Caco-2 (cell line): ENCODE data around the gene ELMOD1. TPM values are rescaled to one million over a fixed set of nuclear protein-coding genes. Genes with fewer than 3 reads are reported as not detected.

Experiments
- BruUV-seq: library from RNA; stranded (reverse); fragments of 400-500 nt; replicated peaks from 2 replicates; lab custom pipeline; 2021; lab: Mats Ljungman, UMichigan
- CTCF ChIA-PET: fragments of 300-600 bp; sonication (Branson Sonifier 250); formaldehyde crosslinking; loops from one replicate; lab custom pipeline; 2022; ENCODE audit warnings: antibody characterized with exemption; lab: Charles Lee
- POLR2A ChIA-PET: fragments of 300-600 bp; sonication (Branson Sonifier 250); formaldehyde crosslinking; loops from one replicate; lab custom pipeline; 2022; ENCODE audit warnings: antibody characterized with exemption; lab: Charles Lee
- DNase-seq, 2 experiments: peaks; one replicate each; pipeline versions ENCODE4 v3.0.0 to v3.0.0-alpha.2; 2020 to 2022
- H3K27me3 ChIP-seq: replicated peaks from 2 replicates; pipeline ENCODE4 v1.6.0; 2011; ENCODE audit warnings: low read length; ENCODE audit not compliant: control insufficient read depth, insufficient read depth
- H3K36me3 ChIP-seq: 2 replicates; pipeline ENCODE4 v1.5.1; 2011; ENCODE audit warnings: low read length; ENCODE audit not compliant: control insufficient read depth, insufficient read depth
- H3K4me1 ChIP-seq: fragments of 250-450 bp; sonication (Bioruptor Pico); 2 replicates; pipeline ENCODE4 v1.5.1; 2020; ENCODE audit warnings: mild to moderate bottlenecking
- H3K4me3 ChIP-seq: 2 replicates; pipeline ENCODE4 v1.5.1; 2011; ENCODE audit warnings: low read depth, mild to moderate bottlenecking, control low read depth, low read length
- H3K9me3 ChIP-seq: fragments of 250-450 bp; sonication (Bioruptor Pico); 2 replicates; pipeline ENCODE4 v1.5.1; 2020; ENCODE audit warnings: mild to moderate bottlenecking, moderate library complexity
- H3K27ac Mint-ChIP-seq: one replicate; pipeline ENCODE4 v1.8.0; 2022; ENCODE audit warnings: mixed read lengths; ENCODE audit not compliant: unreplicated experiment
- H3K27me3 Mint-ChIP-seq: one replicate; pipeline ENCODE4 v1.8.0; 2022; ENCODE audit warnings: mixed read lengths; ENCODE audit not compliant: insufficient read depth, unreplicated experiment
- H3K36me3 Mint-ChIP-seq: one replicate; pipeline ENCODE4 v1.8.0; 2022; ENCODE audit warnings: mild to moderate bottlenecking, mixed read lengths; ENCODE audit not compliant: insufficient read depth, unreplicated experiment
- H3K4me1 Mint-ChIP-seq: one replicate; pipeline ENCODE4 v1.8.0; 2022; ENCODE audit warnings: low read depth, mixed read lengths; ENCODE audit not compliant: unreplicated experiment
- H3K4me3 Mint-ChIP-seq: one replicate; pipeline ENCODE4 v1.8.0; 2022; ENCODE audit warnings: mild to moderate bottlenecking, moderate library complexity, mixed read lengths; ENCODE audit not compliant: unreplicated experiment
- H3K9me3 Mint-ChIP-seq: one replicate; pipeline ENCODE4 v1.8.0; 2022; ENCODE audit warnings: mixed read lengths; ENCODE audit not compliant: unreplicated experiment
- CTCF ChIP-seq, 2 experiments: fragments of 200-600 bp in 1 of 2; IDR thresholded peaks; 1 replicate in 1 of 2; 2 replicates in 1 of 2; pipeline versions ENCODE4 v1.5.1 to v1.8.0; 2011 to 2022; ENCODE audit warnings: antibody characterized with exemption in 1 of 2, control low read depth in 1 of 2, inconsistent platforms in 1 of 2, low read depth in 1 of 2, low read length in 1 of 2, mild to moderate bottlenecking in 1 of 2, moderate library complexity in 1 of 2; ENCODE audit not compliant: insufficient read depth in 1 of 2, severe bottlenecking in 1 of 2, unreplicated experiment in 1 of 2
- intact Hi-C: fragments of 100-400 bp; cut with micrococcal nuclease; formaldehyde crosslinking; loops from one replicate; pipeline ENCODE4 v1.10.0; 2022; ENCODE audit not compliant: unreplicated experiment
- total RNA-seq: library from RNA; stranded (reverse); gene quantifications from 2 replicates; pipeline ENCODE4 v1.2.3, GENCODE V29; 2022

ELMOD1 gene
- total RNA-seq, 1 experiment from 2014 or later = not detected

GRCh38 chr11:107666911-107667613 is 76.1 kb downstream of the ELMOD1 start:
- DNase-seq = no peak
- H3K9me3 ChIP-seq = no peaks in the 10 kb centered on the region
- no peaks in the 10 kb centered on the region for H3K9me3 Mint-ChIP-seq
- H3K27me3 Mint-ChIP-seq = peaks cover 22% of the 10 kb centered on the region
- H3K4me1 Mint-ChIP-seq = no peaks in the 10 kb centered on the region
- intact Hi-C loops = no loop called here
- H3K27me3 ChIP-seq = no peaks in the 10 kb centered on the region; the same call in 1 of the 2 replicates
- no peak overlapping the region for H3K4me3 Mint-ChIP-seq
- H3K36me3 Mint-ChIP-seq = no peaks in the 10 kb centered on the region
- POLR2A ChIA-PET = no interaction called here
- H3K36me3 ChIP-seq = no peaks in the 10 kb centered on the region
- BruUV-seq = no TSS peak
- TF ChIP-seq CTCF (IDR thresholded peaks at IDR 0.05; ENCODE audit: insufficient read depth in 1 of 2, low read depth in 1 of 2, low read length in 1 of 2, severe bottlenecking in 1 of 2, unreplicated experiment in 1 of 2) = no peak
- no peak overlapping the region for H3K27ac Mint-ChIP-seq
- CTCF ChIA-PET = no interaction called here
- H3K4me3 ChIP-seq = no peak overlapping the region
- no peaks in the 10 kb centered on the region for H3K4me1 ChIP-seq

- CTCF ChIA-PET = no interaction called here
These were observed 78.3 kb downstream of the ELMOD1 start for GRCh38 chr11:107669191-107669740.

More at GRCh38 chr11:107669191-107669740, 78.3 kb downstream of the ELMOD1 start:
- Histone ChIP-seq H3K4me1 (no peaks in the 10 kb centered on the region), H3K27me3 (no peaks in the 10 kb centered on the region), H3K36me3 (no peaks in the 10 kb centered on the region), H3K4me3 (no peak overlapping the region), H3K9me3 (peaks cover 3% of the 10 kb centered on the region; the same call in 1 of the 2 replicates)
- no peaks in the 10 kb centered on the region for H3K4me1 Mint-ChIP-seq
- BruUV-seq = no TSS peak
- no peak for TF ChIP-seq CTCF (IDR thresholded peaks at IDR 0.05; ENCODE audit: insufficient read depth in 1 of 2, low read depth in 1 of 2, low read length in 1 of 2, severe bottlenecking in 1 of 2, unreplicated experiment in 1 of 2)
- no peak overlapping the region for H3K4me3 Mint-ChIP-seq
- no peak for DNase-seq
- peaks cover 17% of the 10 kb centered on the region for H3K27me3 Mint-ChIP-seq
- no peaks in the 10 kb centered on the region for H3K36me3 Mint-ChIP-seq
- H3K27ac Mint-ChIP-seq = no peak overlapping the region
- H3K9me3 Mint-ChIP-seq = no peaks in the 10 kb centered on the region
- intact Hi-C loops = no loop called here
- POLR2A ChIA-PET = no interaction called here
